HG03354 (cell line): ENCODE data around the gene FUT6.
A peak's percentile ranks its signal among the peaks of the same experiment; 100 is the strongest.

Source experiments
- ATAC-seq: cut with Tn5 transposase; IDR thresholded peaks from one replicate; pipeline ENCODE4 v1.9.1; 2021; ENCODE audit warnings: mild to moderate bottlenecking; ENCODE audit not compliant: unreplicated experiment, poor library complexity, severe bottlenecking

FUT6 gene

DNA sequence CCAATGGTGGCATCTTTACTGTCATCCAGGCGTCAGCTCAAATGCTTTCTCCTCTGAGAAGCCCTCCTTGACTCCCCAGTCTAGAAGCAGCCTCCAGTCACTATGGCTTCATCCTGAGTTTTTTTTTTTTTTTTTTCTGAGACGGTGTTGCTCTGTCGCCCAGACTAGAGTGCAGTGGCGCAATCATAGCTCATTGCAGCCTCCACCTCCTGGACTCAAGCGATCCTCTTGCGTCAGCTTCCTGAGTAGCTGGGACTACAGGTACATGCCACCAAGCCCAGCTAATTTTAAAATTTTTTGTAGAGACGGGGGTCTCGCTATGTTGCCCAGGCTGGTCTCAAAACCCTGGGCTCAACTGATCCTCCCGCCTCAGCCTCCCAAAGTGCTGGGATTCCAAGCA, 30.4 kb downstream of the FUT6 start:
- ATAC-seq: no peak

DNA sequence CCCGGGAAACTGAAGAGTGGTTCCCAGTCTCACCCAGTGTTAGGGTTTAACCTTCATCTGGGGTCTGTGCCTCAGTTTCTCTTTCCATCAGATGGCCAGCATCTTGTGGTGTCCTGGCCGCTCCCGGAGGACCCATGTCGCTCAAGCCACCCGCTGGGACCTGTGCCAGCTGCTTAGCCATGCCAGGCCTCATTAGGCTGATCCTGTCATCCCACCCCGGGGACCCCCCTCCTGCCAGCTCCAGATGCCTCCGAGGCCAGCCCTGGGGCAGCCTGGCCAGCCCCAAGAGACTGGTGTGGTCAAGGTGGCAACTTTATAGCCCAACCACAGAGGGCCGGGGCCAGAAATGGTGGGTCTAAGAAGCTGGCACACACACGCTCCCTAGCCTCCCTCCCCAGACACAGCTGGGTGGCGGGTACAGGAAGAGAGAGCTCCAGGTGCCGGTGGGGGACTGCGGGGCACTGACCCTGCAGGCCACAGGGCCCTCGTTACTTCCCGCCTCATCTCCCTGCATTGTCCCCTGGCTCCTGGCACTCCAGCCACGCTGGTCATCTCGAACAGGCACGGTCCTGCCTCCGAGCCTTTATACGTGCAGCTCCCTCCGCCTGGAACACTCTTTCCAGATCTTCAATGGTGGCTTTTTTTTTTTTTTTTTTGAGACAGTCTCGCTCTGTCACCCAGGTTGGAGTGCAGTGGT, 31.2 kb downstream of the FUT6 start:
- ATAC-seq: no peak

DNA sequence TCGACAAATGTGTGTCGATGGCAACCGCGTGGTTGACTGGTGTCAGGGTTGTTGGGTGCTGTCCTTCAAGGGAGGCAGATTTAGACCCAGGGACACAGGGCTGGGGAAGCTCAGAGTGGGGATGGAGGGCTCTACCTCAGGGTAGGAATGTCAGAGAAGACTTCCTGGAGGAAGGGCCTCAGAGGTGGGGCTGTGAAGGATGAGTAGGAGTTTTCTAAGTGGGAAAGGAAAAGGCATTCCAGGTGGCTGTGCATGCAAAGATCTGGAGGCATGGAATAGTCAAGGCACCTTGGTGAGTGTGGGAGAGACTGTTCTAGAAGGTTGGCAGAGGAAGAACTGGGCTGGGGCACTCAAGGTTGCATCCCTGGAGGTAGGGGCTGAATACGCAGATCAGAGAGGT, 32.6 kb downstream of the FUT6 start:
- no peak for ATAC-seq

DNA sequence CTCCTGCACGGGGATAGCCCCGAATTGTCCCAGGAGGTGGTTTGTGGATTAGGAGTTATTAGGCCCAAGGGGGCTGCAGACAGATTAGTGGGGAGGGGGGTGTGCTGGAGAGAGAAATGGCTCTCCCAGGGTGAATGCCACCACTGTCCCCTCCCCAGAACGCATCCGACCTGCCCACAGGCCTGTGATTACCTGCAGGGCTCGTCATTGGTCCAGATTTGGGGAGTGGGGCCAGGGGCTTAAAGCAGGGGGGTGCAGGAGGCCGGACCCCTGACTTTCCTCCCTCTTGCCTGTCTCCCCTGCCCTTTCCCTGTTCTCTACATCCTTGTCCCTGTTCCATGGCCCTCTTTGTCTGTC, 33.4 kb downstream of the FUT6 start:
- ATAC-seq: no peak

DNA sequence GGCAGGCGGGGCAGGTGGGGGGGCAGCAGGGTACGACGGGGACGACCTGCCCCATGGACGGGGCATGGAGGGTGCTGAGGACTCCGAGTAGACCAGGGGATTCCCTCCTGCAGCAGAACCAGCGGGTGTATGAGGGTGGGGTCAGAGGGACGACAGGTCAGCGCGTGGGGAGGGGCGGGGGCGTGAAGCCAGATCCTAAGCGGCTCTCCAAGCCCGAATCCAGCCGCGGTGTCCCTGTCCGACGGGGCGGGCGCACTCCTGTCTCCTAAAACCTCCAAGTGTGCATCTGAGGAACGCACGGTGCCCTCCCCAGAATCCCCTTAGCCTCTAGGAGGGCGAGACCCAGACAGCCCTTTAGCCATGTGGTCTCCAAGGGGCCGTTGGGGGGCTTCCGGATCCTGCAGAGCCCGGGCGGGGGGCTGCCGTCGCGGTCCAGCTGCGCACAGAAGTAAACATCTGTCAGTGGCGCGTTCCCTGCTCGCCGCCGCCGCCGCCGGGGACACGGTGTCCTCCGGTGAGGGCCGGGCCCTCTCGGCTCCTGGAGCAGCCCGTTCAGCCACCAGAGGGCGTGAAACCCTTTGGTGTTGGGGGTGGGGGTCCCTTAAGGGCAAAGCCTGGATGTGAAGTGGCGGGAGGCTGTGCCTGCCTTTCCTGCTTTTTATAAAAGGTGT, 33.9 kb downstream of the FUT6 start:
- ATAC-seq: no peak

DNA sequence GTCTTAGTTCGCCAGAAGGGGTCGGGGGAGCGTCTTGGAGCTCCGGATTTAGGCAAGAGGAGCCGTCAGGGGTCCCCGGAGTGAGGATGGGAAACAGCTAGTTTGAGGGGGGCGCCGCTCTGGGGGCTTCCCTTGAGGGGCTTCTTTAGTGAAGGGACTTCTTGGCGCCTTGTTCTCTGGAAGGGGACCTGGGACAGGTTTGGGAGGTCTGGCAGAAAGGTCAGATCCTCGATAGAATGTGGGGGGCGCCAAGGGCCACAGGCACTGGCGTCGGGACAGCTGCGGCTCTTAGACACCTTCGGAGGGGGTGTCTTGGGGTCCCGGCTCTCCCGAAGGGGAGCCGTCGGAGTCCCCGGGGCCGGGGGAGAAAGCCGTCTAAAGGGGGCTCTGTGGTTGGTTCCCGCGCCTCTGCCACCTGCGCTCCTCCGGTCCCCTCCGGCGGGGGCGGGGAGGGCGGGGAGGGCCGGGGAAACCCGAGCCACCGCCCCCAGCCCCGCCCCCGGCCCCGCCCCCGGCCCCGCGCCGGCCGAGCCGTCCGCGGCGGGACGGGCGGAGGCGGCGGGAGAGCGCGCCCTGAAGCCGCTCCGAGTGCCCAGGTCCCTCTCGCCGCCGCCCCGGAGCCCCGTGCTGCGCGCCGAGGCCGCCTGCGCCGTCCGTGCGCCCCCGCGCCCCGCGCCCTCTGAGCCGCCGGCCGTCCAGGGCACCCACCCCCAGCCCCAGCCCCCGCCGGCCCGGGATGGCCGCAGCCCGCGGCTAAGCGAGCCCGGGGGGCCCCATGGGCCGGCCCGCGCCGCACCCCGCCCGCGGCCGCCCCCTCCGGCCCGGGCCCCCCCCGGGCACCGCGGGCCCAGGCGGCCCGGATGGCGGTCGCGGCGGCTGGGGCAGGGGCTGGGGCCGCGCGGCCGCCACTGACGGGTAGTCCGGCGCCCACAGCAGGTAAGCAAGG, 34.7 kb downstream of the FUT6 start, which contains the start of gene NRTN:
Gene NRTN (plus strand): TSS at position 552 of the 946 bp plus-strand sequence. CDS start 19,099 bp downstream, outside the sequence.
- ATAC-seq: no peak

DNA sequence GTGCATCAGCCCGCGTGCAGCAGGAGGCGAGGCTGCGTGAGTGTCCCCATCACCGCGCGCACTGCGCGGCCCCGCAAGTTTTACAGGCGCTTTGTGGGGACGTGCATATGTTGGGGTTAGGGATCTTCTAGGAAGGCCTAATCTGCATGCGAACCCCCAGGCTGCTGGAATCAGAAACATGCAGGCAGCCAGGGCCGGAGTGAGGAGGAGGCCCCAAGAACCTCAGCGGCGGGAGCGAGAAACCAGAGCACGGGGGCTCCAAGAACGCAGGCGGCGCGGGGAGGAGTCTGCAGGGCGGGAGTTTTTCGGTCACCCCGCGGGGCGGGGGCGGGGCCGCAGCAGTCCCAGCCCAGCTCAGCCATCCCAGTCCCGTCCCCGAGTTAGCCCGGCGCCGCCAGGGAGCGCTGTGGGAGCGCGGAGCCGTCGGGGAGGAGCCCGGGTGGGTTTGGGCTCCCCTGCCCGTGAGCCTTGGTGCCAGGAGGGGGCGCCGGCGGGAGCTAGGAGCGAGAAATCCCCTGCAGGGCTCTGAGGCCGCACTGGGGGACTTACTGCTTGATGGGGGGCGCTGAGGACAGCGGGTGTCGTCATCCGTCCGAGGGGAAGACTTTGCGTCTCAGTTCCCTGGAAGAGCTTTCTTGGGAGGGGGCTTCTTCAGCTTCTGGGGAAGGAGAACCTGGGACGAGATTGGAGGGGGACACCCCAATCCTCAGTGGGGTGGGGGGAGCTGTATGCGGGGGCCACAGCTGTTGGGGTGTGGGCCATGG, 35.6 kb downstream of the FUT6 start:
- ATAC-seq: peak; percentile 75

DNA sequence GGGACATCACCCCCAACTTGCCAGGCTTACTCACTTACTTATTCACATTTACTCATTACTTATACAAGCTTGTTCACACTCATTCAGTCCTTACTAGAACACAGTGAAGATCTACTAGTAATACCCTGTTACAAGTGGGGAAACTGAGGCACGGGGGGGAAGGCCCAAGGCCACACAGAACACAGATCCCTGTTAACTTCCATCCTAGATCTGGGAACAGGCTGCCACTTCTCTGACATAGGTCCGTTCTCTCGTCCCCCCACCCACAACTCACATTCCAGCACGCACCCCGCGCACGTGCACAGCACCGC, 36.1 kb downstream of the FUT6 start:
- ATAC-seq: no peak

DNA sequence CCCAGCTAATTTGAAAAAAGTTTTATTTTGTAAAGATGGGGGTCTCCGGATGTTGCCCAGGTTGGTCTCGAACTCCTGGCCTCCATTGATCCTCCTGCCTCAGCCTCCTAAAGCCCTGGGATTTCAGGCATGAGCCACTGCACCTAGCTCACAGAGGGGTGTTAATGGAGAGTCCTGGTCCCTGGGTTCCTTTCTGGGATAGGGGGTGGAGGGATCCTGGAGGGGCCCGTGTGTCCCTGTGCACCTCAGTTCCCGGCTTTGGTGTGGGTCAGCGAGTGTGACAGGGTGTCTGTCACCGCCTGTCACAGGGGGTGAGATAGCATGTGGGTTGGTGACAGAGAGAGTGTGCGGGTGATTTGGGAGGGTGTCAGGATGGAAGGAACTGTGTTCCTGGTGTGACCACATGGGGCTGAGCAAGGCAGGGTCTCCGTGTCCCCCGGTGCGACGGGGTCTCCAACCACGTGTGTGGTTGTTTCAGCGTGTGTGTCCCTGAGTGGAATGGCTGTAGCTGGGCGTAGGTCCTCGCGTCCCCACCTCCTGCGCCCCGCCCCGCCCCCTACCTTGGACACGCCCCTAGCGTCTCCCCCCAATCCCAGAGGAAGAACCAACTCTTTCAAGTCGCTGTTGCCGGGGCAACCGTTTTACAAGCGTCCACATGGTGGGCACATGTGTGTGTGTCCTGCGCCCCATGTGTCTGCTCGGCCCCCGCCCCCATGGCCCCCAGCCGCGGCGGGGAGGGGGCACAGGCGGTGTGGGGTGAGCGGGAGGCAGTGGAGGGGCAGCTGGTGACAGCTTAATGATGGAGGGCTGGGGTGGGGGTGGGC, 37.5 kb downstream of the FUT6 start:
- no peak for ATAC-seq

DNA sequence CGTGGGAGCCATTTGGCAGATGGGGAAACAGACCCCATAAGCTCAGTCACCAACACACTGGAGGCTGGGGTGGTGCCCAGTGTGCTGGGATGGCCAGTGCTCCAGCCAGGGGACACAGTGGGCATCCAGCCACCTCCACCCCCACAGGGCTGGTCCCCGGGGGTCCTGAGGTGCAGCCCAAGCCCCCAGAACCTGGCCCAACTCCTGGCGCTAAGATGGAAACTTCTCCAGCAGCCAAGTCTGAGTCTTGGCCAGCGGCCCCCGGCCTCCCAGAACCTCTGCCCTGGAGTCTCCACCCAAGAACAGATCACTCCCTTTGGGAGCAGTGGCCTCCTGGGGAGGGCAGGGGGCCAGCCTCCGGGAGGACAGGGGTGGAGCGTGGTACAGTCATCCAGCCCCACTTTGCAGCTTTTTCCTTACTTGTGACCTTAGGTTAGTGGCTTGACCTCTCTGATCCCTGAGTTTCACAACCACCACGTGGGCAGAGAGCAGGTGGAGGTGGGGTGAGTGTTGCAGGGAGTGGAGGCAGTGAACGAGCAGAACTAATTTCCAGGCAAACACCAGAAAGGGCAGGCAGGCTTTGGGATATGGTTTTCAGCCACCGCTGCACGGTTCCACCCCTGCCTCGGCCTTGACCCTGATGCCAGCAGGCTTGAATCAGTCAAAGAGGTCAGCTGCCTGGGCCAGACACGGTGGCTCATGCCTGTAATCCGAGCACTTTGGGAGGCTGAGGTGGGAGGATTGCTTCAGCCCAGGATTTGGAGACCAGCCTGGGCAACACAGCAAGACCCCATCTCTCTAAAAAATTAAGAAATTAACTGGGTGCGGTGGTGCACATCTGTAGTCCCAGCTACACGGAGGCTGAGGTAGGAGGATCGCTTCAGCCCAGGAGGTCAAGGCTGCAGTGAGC, 38.9 kb downstream of the FUT6 start:
- no peak for ATAC-seq

DNA sequence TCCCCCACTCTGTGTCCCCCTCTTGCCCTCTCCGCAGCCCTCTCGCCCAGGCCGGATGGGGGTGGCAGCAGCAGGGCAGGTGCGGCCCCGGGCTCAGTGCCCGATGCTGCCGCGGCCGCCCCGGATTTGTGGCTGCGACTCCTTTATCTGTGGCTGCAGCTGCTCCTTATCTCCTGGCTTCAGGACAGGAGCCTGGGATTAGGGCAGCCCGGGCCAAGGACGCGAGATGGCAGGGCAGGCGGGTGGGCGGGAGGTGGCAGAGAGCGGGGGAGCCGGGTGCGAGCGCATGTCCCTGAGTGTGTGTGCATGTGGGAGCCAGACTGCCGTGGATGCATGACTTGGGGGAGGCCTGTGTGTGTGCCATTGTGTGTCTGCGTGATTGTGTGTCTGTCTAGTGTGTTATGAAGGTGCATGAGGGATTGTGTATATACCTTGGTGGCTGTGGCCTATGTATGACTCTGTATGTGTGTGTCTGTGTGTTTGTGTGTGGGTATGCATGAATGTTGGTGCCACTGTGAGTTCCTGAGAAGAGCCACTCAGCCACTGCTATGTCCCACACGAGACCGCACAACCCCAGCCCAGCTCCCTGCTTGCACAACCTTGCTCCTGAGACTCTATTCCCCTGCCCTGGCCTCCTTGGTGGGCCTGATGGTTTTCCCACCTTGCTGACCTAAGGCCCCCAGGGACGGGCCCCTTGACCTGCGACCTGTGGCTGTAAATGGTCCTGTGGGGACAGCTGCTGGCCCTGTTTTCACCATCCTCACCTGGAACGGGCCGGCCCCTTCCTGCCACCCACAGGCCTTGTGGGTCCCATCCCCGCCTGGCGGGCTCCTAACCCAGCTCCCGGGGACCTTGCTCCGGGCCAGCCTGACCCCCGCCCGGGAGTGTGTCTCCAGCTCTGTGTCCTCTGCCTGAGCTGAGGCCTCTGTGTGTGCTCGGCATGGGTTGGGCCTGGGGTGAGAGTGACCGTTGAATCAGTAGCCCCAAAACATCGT, 40.0 kb downstream of the FUT6 start:
- no peak for ATAC-seq

DNA sequence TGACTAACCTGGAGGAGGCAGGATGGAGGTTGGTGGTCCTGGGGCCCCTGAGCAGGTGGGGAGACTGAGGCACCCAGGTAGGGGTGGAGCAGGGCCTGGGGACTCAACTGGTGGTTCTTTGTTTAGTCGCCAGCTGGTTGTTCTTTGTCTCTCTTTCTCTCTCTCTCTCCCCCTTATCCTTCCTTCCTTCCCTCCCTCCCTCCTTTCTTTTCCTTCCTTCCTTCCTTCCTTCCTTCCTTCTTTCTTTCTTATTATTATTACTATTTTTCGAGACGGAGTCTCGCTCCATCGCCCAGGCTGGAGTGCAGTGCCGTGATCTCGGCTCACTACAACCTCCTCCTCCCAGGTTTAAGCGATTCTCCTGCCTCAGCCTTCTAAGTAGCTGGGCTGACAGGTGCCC, 41.3 kb downstream of the FUT6 start:
- no peak for ATAC-seq

DNA sequence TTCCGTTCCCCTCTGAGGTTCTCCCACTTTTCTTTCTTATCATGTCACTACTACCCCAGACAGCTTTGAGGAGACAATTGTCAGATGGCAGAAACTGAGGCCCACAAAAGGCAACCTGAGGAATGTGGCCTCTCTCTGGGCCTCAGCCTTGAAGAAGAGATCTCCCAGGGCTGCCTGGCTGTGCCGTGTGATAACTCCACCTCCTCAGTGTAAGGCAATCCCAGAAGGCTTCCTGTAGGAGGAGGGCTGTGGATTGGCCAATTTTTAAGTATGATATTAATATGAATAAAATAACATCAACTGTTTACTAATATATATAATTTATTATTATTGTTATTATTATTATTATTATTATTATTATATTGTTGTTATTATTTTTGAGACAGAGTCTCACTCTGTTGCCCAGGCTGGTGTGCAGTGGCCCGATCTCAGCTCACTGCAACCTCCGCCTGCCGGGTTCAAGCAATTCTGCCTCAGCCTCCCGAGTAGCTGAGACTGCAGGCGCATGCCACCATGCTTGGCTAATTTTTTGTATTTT, 44.1 kb downstream of the FUT6 start:
- no peak for ATAC-seq

DNA sequence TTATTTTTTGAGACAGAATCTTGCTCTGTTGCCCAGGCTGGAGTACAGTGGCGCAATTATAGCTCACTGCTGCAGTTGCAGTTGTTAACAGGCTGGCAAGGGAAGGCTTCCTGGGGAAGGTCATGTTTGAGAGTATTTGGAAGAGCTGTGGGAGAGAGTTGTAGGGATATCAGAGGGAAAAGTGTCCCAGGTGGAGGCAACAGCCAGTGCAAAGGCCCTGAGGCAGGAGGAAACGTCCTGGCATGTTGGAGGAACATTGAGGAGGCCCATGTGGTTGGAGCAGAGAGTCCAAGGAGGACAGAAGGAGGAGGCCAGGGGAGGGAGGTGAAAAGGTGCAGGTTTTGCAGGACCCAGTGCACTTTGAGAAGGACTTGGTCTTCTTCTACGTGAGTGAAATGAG, 46.3 kb downstream of the FUT6 start:
- no peak for ATAC-seq

DNA sequence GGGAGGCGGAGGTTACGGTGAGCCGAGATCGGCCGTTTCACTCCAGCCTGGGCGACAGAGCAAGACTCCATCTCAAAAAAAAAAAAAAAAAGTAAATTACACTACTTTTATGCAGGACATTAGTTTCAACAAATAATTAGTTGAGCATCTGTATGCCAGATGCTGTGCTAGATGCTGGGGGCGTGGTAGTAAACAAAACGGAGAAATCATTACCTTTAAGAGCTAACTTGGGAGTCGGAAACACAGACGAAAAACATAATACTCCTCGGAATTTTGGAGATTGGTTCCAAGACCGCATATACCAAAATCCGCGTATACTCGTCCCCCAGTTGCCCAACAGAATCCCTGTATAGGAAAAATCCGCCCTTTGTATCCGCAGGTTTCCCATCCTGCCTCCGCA, 47.3 kb downstream of the FUT6 start:
- no peak for ATAC-seq

DNA sequence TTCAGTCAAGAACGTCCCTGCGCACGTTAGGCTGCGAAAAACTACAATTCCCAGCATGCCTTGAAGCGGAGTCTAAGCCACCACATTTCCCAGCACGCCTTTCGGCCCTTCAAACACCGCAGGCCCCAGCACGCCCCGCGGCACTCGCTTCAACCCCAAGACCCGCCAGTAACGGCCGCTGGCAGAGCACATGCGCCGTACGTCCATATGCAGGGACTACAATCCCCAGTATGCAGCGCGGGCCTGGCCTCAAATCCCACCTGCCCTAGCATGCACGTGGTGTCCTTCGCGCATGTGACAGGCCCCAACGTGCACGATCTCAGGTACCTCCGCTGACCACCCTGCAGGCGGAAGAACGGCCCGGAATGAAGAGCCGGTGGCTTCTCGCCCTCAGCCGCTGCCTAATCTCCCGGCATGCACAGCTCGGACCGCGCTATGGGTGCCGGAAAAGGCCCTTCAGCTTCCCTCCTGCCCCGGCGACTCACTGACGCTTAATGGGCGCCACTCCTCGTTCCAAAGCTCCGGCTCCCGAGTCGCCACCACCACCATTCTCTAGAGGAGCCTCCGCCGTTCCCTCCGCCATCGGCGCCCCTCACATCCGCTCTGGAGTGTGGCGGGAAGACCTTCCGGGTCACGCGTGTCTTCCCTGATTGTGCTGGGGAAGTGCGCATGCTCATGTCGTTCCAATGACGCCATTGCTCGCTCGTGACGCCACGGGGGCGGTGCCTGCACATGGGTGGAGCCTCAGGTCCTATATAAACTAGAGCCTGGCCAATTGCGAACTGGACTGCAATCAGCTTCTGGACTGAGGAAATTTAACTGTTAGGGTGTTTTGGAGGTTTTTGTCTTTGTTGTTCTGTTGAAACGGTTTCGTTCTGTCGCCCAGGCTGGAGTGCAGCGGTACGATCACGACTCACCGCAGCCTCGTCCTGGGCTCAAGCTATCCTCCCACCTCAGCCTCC, 48.7 kb downstream of the FUT6 start, which contains the start of gene DUS3L:
Gene DUS3L (minus strand): TSS at position 605 of the 962 bp plus-strand sequence. CDS start 22 bp downstream, at position 583.
- ATAC-seq: peak; percentile 91
